Mesenteric fat pad (tissue), 1 donor: ENCODE measurements around the gene FKBP1A. TPM values are rescaled to one million over a fixed set of nuclear protein-coding genes. Genes with fewer than 3 reads are reported as not detected.

Experiments used
- DNase-seq: peaks from one replicate; pipeline ENCODE4 v3.0.0-alpha.2; 2020; ENCODE audit warnings: low spot score
- total RNA-seq: library from RNA; stranded (reverse); fragmentation: NEBNext Ultra II Directional; extraction: Animal tissue kit (Norgen Biotek cat#: 25700); gene quantifications from one replicate; pipeline ENCODE4 v1.2.1, GENCODE V29; 2021
- donor health status: DM: yes; HTN: yes; CAD: no.

Gene FKBP1A
- total RNA-seq, 1 donor from 2014 or later, result 384 TPM

DNA sequence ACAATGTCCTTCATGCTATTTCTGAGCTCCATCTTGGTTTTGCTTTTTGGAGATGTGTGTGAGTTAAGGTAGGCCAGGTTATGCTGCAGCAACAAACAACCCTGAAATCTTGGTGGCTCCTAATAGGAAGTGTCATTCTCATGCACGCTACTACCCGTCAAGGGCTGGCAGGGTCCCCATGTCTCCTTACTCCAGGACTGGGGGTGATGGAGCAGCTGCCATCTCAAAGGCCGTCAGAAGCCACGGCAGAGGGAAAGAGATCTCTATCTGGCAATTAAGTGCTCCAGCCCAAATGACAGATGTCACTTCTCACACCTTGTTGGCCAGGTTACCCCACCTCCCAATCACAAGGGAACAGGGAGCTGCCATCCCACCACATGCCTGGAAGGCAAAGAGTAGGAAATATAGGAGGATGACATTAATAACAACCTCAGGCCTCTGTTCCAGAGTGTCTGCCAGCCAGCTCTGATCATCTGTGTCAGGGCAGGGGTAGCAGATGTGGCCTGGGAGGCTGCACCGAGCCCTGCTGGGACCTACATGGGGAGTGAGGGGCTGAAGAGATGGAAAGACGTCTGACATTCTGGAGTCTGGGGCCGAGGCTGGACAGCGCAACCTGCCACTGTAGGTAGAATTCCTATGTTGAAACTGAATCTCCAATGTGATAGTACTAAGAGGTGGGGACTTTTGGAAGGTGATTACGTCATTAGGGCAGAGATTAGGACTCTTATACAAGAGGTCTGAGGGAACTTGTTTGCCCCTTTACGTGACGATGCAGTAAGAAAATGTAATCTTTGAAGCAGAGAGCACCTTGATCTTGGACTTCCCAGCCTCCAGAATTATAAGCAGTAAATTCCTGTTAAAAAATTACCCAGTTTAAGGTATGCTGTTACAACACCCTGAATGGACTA, 59.1 kb downstream of the FKBP1A start:
- DNase-seq, result peak; percentile 47

DNA sequence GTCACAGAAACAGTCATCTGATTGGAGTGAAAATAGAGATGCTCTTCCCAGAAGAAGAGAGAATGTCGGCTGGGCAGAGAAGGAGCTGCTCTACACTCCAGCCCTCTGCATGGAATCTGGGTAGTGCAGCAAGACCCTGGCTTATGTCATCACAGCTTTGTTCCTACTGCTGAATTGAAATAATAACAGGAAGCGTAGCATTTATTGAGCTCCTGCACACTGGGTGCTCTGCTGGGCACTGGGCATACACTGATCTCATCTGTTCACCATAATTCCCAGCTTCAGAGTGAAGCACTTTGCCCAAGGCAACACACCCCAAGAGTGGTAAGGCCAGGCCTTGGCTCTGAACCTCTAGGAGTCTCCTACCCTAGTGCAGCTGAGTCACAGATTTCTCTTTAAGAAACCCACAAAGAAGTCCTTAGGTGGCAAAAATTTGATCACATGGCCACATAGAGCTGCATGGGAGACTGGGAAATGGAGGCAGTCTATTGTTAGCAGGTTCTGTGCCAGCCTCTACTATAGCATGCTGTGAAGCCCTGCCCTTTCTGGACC, 60.0 kb downstream of the FKBP1A start:
- DNase-seq, result peak; percentile 43

DNA sequence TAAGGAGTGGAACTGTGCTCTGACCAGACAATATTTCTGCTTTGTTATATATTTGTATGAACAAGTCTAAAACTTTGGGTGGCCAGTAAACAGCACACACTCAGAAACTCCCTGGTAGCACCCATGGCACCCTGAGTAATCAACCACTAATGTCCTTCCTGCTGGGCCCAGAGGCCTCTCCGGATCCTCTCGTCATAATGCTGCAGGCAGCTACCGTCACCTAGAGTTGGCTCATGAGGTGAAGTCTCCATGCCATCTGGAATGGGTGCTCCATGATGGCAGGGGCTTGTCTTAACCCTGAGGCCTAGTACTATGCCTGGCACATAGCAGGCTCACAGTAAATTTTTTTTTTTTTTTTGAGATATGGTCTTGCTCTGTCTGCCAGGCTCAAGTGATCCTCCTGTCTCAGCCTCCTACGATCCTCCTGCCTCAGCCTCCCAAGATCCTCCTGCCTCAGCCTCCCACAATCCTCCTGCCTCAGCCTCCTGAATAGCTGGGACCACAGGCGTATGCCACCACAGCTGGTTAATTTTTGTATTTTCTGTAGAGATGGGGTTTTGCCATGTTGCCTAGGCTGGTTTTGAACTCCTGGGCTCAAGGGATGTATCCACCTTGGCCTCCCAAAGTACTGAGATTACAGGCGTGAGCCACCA, 60.9 kb downstream of the FKBP1A start:
- DNase-seq, result peak; percentile 43

DNA sequence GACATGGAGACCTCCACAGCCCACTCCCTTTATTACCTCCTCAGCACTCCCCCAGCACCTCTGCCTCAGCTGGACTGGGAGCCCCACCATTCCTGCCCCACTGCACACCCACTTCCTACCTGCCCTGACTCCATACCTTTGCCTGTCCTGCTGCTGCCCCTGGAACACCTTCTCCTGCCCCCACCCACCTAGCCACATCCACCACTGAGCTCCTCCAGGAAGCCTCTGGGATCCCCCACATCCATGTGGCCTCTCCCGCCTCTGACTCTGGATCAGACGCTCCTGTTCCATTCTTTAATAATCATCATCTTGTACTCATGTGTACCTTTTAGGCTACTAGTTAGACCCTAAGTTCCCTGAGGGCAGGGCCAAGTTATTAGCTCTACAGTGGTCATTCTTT, 61.8 kb downstream of the FKBP1A start:
- DNase-seq, result peak; percentile 51

DNA sequence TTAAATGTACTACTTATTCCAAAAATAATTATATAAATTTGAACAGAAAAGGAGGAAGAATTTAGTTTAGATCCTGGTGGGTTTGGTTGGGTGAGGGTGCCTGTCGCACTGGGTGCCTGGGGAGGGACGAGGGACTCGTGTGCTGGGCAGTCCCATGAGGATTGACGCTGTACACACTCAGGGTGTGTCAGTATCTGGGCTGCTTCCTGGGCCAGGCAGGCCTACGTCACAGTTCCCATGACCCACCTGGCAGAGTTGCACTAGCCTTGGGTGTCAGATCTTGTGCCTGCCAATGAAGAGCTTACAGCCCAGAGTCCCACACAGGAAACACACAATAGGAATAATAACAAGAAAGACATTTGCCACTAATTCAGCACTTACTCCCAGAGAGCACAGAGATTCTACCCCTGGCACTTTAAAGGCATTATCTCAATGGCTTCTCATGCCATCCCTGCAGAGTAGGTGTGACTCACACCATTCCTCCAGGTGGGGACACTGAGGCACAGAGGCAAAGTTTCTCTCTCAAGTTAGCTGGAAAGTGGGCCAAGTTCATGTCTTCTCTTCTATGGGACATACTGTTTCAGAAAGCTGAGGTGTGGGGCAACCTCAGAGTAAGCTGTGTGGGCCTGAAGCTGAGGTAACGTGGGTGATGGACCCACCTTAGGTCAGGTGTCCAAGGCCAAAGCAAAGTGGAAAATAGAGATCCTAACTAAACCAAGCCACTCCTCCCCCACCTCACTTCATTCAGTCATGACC, 62.6 kb downstream of the FKBP1A start:
- DNase-seq, result peak; percentile 88

DNA sequence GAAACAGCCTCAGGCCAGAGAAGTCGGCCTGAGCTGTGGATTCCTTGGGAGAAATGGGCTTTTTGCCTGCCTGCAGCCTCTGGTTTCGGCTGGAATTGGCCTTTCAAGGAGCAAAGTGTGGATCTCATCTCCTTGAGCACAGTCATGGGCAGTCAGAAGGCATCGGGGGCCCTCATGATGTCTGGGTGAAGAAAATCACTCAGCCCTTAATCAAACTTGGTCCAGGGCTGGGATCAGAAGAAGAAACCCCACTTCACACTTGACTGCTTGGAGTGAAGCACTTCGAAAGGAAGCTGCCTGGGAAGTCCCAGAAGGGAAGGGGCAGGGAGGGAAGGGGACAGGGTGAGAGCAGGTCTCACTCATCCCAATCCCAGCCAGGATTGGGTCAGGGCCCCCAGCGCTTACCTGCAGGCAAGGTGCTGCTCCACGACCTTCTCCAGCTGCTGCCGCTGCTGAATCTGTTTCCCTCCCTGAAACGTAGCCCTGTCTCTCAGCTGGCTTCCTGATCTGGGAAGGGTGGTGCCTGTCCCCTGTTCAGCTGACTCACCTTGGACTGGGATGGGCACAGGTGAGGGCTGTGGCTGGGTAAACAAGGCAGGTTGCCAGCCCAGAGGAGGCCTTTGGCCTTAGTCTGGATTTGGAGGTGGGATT, 64.0 kb downstream of the FKBP1A start, which contains the start of gene SDCBP2:
Gene SDCBP2, minus strand, starts transcription at position 460 of the 651 bp plus-strand sequence. CDS start 8,723 bp downstream, outside the sequence.
- peak; percentile 89 for DNase-seq

DNA sequence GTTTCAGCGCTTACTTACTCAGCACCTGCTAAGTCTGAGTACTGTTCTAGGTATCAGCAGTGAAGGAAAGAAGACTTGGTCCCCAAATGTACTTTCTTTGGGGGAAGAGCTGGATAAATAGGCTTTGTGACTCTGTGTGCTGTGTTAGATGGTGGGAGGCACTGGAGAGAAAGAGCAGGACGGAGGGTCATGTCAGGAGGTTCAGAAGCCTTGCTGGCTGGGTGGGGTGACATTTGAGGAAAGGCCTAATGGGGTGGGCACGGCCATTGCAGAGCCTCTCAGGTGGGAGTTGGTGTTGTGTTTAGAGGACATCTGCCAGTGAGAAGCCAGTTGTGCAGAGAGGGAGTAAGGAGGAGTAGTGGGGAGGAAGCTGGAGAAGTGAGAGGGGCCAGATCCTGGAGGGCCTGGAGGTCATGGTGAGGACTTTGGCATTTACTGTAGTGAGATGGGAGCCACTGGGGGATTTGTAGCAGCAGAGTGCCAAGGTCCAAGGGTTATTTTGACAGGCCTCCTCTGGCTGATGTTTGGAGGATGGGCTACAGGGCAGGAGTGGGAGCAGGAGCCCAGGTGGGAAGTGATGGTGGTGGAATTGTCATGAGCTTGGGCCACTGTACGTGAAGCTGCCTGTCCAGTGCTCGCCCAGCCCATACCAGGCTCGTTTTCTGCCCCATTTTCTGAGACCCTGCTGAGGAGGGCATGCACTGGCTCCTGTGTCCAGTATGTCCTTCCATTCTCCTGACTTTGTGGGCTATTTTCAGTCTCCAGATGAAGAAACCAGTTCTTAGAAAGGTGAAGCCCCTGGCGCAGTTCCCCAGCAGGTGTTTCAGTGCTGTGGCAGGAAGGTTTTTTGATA, 64.8 kb downstream of the FKBP1A start:
- DNase-seq, result peak; percentile 39

DNA sequence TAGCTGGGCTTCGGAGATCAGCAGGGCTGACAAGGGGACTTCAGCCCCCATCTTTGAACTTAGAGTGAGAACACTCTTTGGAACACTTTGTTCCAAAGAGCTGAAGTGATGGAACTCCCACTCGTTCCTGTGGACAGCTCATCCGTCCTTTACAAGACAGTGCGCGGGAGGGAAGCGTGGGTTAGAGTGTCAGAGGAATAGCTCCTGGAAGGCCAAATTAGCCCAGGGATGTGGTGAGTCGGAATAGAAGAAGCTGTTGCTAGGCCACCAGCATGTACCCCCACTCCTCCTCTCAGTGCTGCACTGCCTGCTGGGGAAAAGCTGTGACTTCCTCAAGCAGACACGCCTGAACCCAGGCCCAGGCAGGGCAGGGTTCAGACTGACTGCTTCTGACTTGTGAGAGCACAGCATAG, 65.6 kb downstream of the FKBP1A start:
- peak; percentile 86 for DNase-seq

DNA sequence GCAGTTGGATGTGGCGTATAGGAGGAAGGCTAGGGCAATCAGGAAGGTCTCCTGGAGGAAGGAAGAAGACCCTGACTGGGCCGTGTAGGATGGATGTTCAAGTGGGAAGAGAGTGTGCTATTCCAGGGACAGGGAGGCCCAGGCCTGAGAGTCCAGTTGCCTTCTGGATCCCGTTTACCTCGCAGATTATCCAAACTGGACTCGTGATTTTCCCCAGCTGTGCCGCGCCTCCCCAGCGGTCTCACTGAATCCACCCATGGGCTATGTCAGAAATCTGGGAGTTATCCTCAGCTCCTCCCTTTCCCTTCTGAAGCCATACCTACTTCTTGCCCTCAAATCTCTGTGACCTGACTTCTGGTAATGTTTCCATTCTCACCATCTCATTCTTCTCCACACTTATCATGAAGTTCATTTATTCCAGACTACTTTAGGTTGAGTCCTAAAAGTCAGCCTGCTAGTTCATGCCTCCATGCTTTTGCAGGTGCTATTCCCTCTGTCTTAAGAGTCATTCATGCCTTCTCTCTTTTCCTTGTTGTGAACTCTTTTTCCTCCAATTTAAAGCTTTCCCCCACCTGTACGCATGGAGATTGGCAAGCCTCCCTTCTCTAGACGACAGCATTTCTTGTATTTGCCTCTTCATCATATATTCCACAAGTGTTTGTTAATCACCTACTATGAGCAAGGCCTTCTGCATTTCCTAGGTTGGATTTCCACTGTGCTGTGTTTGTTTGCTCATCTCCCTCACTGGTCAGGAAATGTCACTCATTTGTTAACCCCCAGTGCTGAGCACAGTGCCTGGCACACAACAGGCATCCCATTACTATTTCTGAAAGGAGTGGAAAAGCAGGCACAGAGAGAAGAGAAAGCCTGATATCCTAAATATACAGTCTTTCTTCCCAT, 66.6 kb downstream of the FKBP1A start:
- DNase-seq, result peak; percentile 60

DNA sequence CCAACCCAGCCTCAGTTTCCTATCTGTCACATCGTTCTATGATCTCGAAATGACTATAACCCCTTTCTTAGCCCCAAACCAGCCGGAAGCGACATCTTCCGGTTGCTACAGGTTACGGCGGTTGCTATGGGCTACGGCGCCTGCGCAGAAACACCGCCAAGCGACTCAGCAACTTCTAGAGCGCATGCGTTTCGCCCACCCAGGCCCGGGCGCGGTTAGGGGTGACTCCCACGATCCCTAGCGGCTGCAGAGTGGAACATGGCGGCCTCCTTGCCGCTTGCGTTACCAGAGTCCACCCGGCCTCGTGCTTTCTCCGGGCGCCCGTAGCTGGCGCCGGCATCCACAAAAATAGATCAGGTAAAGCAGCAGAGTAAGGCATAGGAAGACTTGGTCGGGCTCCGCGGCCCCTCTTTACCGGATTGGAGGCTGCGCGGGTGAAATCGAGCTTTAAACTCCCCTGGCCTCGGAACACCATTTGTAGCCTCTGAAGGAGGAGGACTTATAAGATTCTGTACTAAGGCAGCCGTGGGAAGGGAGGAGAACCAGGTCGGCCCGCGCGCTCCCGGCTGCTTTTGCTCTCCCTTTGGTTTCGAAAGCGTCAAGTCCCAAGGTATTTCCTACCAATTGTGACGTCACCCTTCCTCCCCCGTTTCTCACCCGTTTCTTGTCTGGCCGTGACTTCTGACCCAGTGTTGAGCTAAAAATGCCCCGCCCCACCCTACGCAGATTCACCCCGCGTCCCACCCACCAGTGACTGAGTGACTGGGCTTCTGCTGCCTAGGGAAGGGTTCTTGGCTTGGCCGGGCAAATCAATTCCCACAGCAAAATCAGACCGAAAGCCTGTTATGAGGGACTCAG, 67.5 kb downstream of the FKBP1A start:
- peak; percentile 100 for DNase-seq

DNA sequence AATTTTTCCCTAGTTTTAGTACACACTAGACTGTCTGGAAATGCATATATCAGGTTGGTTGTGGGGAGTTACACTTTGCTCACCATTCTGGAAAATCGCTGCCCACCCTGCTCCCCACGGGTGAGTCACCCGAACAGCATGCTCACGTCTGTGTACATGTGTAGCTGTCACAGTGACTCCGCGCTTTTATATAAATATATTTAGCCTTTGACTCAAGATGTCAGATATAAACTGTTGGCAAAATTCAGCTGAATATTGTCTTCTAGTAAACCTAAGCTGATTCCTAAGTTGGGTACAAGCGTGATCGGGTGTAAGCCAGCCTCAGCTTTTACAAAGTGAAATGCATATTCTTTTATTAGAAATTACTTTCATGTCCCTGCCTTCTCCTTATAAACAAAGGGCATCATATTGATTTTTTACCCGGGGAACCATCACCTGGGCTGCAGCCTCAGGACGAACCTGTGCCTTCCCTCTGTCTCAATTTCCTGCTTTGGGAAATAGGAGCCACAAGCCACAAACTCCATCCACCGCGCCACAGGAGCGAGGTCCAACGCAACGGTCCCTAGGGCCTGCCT, 68.2 kb downstream of the FKBP1A start:
- peak; percentile 72 for DNase-seq

DNA sequence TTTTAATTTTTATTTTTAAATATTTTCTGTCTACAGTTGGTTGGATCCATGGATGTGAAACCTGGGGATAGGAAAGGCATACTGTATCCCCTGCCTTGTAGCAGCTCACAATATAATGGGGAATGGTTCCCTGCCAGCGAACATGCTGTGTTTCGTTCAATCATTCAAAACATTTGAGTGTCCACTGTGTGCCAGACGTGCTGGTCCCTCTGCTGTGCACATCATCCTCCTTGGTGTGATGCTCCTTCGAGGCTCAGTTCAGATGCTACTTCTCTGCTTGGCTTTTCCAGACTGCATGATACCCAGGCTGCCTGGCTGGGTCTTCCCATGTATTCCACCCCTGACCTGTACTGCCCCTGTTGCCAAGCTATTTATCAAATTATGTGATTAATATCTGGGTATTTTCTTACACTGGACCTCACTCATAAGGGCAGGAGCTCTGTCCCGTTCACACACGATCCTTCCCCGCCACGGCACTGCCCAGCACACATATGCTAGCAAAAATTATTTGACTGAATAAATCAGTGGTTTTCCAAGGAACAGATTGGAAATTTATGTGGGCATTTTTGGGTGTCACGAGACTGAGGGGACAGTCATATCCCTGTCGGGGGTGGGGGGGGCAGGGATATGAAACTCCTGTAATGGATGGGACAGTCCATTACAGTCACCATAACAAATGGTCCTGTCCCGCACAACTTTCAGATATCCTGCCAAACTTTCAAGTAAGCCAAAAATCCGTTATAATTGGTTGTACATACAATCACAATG, 68.8 kb downstream of the FKBP1A start:
- peak; percentile 64 for DNase-seq

DNA sequence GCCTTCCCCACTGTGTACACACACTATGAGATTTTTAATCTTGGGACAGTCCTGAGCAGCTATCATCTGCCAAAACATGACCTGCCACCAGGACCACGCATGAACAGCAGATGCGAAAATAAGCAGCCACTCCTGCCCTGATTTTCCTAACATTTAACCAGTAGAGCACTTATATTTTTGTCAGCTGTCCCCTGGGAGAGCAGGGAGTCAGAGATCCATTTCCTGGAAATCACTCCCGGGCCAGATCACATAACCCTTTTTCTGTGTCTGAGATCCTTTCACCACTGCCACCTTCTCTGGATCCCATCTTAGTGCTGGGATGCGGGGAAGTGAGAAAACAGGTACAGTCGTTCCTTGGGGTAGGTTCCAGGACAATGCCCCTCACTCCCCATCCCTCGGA, 69.6 kb downstream of the FKBP1A start:
- no peak for DNase-seq

DNA sequence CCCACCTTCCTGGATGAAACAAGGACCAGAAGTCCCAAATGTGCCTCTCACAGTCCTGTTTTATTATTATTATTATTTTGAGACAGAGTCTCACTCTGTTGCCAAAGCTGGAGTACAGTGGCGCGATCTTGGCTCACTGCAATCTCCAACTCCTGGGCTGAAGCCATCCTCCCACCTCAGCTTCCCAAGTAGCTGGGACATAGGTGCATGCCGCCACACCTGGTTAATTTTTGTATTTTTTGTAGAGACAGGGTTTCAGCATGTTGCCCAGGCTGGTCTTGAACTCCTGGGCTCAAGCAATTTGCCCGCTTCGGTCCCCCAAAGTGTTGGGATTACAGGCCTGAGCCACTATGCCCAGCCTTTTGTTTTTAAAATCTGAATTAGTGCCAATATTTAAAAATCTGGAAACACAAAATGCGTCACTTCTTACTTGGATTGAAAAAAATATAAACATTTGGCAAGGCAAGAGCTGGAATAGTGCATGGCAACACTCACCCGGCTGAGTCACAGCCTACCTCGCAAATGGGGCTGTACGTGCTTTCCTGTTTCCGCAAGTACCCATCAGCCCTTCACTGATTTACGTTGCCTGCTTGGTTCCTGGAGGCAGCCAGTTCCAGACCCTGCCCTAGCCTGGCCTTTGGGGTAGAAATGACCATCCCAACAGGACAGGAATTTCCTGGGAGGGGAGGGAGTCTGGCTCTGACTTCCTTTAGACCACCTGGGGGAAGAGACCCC, 70.2 kb downstream of the FKBP1A start:
- DNase-seq, result peak; percentile 83

DNA sequence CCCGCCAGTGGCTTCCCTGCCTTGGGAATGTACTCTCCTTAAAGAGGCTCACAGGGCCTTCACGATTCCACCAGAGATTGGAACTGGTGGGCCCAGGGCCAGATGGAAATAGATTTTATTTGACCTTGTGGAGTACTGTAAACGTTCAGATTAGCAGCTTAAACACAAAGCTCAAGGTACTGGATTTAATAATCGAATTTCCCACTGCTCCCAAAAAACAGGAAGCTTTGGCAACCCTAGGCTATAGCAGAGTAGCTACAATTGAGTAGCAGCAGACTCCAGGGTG, 71.3 kb downstream of the FKBP1A start:
- DNase-seq, result no peak
